ENCODE data around the gene SAP30BP.

- TF ChIP-seq, protein P1, sequence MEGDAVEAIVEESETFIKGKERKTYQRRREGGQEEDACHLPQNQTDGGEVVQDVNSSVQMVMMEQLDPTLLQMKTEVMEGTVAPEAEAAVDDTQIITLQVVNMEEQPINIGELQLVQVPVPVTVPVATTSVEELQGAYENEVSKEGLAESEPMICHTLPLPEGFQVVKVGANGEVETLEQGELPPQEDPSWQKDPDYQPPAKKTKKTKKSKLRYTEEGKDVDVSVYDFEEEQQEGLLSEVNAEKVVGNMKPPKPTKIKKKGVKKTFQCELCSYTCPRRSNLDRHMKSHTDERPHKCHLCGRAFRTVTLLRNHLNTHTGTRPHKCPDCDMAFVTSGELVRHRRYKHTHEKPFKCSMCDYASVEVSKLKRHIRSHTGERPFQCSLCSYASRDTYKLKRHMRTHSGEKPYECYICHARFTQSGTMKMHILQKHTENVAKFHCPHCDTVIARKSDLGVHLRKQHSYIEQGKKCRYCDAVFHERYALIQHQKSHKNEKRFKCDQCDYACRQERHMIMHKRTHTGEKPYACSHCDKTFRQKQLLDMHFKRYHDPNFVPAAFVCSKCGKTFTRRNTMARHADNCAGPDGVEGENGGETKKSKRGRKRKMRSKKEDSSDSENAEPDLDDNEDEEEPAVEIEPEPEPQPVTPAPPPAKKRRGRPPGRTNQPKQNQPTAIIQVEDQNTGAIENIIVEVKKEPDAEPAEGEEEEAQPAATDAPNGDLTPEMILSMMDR (IDR thresholded peaks at IDR 0.05), result no peak
- TF ChIP-seq ZFX (IDR thresholded peaks at IDR 0.05; ENCODE audit: borderline replicate concordance), result no peak
Observed at GRCh38 chr17:75754378-75755204, 87.5 kb downstream of the SAP30BP start.

Measured in 22Rv1 (cell line).